Body of pancreas (tissue), 4 donors: ENCODE results near the gene THEMIS.

ENCODE experiments used
- POLR2A ChIP-seq, 3 donors: fragments of 450-650 bp; IDR thresholded peaks; one replicate each; pipeline ENCODE4 v1.6.1; 2016; ENCODE audit warnings: antibody characterized with exemption in 3 of 3, mild to moderate bottlenecking in 2 of 3
- TF ChIP-seq, protein P1 (sequence below), 7 experiments: fragments of 450-650 bp in 4 of 7; fragments of 200-600 bp in 3 of 7; sonication (generic) in 3 of 7; IDR thresholded peaks; one replicate each; pipeline ENCODE4 v1.5.1; 2016 to 2019; ENCODE audit warnings: antibody characterized with exemption in 7 of 7

GRCh38 chr6:127796713-127797112, 104.1 kb downstream of the THEMIS start:
- TF ChIP-seq, protein P1, sequence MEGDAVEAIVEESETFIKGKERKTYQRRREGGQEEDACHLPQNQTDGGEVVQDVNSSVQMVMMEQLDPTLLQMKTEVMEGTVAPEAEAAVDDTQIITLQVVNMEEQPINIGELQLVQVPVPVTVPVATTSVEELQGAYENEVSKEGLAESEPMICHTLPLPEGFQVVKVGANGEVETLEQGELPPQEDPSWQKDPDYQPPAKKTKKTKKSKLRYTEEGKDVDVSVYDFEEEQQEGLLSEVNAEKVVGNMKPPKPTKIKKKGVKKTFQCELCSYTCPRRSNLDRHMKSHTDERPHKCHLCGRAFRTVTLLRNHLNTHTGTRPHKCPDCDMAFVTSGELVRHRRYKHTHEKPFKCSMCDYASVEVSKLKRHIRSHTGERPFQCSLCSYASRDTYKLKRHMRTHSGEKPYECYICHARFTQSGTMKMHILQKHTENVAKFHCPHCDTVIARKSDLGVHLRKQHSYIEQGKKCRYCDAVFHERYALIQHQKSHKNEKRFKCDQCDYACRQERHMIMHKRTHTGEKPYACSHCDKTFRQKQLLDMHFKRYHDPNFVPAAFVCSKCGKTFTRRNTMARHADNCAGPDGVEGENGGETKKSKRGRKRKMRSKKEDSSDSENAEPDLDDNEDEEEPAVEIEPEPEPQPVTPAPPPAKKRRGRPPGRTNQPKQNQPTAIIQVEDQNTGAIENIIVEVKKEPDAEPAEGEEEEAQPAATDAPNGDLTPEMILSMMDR (IDR thresholded peaks at IDR 0.05), result no peak
- TF ChIP-seq POLR2A (IDR thresholded peaks at IDR 0.05), result no peak
